T-helper 1 cell (primary cell): Measurements from ENCODE around the gene MAN2A1.
A peak's percentile ranks its signal among the peaks of the same experiment; 100 is the strongest.
"Not testable (repeated sequence)": the region's sequence is repeated elsewhere in the genome, so short reads cannot be mapped to it uniquely, and the experiment has no call there.

Source experiments
- DNase-seq, 5 donors: peaks; one replicate each; pipeline ENCODE4 v3.0.0-alpha.2; 2012 to 2020

MAN2A1 gene

DNA sequence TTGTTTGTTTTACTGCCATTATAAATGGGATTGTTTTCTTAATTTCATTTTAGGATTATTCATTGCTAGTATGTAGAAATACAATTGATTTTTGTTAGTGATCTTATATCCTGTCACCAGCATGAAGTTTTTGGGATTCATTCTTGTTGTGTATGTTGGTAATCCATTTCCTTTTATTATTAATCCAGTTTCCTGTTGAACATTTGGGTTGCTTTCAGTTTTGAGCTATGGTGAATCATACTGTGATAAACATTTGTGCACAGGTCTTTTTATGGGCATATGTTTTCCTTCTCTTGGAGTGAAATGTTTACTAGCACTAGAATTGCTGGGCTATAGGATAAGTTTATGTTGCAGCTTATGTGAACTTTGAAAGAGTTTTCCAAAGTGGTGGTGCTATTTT lies 69.6 kb downstream of the MAN2A1 start:
- peak in 1 of 5 donors; percentile 15 for DNase-seq

DNA sequence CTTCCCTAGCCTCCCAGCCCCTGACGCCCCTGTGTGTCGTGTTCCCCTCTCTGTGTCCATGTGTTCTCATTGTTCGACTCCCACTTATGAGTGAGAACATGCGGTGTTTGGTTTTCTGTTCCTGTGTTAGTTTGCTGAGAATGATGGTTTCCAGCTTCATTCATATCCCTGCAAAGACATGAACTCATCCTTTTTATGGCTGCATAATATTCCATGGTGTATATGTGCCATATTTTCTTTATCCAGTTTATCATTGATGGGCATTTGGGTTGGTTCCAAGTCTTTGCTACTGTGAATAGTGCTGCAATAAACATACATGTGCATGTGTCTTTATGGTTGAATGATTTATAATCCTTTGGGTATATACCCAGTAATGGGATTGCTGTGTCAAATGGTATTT lies 70.4 kb downstream of the MAN2A1 start:
- not testable (repeated sequence) for DNase-seq

DNA sequence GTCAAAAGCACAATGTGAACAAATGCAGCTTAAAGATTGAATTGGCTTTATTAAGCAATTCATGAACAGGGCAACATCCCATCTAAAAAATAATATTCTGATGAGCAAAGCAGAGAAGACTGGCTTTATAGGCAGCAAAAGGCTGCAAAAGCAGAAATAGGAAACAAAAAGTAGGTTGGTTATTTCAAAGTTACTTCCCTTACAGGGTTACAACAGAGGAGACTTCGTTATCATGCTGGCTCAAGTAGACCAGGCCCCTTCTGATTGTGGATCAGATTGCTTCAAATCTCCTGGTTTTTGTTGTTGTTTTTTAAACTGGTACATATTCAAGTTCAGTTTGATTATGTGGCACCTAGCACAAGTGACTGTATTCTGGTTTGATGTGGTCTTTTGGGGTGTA lies 73.1 kb downstream of the MAN2A1 start:
- DNase-seq: no peak

DNA sequence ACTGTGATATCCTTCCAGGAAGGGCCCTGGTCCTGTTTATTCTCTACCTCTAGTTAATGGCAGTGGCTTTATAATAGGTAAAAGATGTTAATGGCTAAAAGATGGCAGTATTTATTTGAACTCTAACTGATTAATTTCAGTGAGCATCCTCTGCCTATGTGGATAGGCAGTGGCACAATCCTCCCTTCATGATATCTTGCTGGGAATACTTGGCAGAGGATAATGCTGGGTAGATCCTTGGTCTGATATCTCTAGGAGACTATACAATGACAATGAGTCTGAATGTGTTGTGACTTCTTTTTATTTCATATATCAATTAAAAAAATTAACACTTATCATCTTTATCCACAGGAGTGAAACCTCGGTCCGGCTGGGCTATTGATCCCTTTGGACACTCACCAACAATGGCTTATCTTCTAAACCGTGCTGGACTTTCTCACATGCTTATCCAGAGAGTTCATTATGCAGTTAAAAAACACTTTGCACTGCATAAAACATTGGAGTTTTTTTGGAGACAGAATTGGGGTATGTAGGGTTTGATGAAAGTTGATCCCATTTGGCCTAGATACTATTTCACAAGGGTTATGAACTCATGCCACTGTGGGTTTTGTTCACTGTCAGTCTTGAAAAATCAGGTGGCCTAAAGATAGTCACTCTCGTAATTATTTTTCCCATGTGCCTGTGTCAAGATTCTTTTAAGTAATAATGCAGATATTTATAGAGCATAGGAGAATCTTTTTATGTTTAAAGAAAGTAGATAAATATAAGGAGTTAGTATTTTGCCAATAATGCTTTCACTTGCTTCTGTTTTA lies 77.7 kb downstream of the MAN2A1 start:
- DNase-seq: no peak

DNA sequence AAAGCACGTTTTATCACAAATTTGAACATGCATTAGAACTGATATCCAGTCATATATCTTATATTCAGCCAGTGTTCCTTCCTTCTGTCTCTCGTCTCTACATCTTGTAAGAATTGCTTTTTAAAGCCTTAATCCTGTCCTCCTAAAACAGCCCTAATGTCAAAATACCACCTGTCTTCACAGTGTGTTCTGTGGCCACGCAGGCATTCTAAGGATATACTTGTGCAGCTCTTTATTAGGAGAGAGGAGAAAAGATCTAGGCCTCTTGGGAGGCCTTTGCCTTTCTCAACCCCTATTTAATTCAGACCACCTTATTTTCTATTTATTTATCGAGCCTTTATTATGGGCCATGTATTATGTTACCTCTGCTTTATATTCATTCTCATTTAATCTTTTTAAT lies 78.3 kb downstream of the MAN2A1 start:
- no peak for DNase-seq

DNA sequence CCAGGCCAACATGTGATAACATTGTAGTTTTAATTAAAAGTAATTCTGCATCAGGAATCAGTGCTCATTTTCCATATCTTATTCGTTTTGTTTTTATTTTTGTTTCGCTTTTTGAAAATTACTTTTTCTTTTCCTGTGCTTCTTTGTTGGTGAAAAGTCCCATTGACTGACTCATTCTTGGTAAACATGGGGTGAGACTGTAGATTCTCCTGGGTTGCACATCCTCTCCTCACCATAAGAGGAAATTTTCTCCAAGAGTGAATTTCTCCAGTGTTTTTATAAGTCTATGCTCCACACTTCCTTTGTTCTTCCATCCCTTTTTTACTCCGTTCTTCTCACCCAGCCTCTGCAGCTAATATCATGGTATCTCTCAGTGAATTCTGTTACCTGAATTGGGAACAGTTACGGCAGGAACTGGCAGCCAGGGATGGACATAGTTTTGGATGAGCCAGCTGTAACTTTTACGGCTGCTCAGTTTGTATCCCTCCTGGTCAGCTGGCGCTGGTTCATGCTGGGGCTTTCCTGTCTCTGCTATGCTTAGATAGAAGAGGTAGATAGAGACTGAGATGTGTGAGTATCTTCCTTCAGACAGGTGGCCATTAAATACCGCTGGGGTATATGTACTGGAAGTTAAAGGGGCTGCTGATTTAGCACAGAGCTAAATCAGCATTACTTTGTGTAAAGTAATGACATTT lies 80.0 kb downstream of the MAN2A1 start:
- no peak for DNase-seq

DNA sequence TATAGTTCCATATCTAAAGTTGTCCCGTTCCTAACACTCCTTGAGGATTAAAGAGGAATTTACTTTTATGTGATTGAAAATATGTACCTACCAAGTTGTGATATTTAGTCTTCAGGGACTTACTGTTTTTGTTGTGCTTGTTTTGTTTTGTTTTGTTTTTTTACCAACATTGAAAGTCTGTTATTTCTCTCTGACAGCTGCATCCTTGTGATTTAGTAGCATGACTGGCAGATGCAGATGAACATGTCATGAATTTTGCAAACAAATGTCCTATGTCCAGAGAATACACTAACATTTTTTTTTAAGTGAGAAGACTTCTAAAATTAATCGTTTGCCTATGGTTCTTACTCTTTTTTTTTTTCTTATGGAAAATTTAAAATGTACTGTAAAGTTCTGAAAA lies 85.4 kb downstream of the MAN2A1 start:
- no peak for DNase-seq

DNA sequence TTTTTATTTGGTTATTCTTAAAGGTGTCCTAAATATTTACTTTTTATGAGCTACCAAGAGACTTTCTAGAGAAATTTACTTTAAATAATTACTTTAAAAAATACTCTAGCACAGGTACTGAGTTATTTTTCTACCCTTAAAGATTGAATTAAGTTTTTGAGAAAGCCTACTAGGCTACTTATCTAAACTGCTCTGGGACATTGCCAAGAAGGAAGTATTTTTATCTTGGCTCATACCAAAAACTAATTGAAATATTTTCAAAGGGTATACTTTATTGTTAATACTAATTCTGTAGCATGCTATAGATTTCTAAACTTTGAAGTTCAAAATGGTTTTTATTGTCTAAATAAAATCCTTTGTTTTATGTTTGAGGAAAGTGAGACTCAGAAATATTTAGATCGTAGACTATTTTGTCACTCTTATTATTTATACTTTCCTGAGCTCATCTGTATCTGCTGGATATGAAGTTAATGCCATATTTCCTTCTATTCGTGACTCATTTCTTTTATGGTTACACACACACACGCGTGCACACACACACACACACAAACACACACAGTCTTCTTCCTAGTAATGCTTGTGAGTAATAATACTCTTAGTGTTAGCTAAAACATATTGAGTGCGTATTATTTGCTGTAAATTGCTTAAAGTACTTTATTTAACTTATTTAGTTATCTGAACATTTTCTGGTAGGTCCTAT lies 89.5 kb downstream of the MAN2A1 start:
- DNase-seq: no peak

DNA sequence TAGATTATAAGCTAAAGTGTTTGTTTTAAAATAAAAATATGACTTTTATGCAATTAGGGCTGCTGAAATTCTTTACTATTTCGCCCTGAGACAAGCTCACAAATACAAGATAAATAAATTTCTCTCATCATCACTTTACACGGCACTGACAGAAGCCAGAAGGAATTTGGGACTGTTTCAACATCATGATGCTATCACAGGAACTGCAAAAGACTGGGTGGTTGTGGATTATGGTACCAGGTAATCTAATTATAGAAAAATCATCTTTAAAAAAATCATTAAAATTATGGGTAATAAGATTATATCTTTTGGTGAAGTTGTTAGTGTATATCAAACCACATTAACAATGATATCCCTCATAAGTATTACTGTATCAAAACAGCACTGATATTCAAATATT lies 95.0 kb downstream of the MAN2A1 start:
- no peak for DNase-seq

DNA sequence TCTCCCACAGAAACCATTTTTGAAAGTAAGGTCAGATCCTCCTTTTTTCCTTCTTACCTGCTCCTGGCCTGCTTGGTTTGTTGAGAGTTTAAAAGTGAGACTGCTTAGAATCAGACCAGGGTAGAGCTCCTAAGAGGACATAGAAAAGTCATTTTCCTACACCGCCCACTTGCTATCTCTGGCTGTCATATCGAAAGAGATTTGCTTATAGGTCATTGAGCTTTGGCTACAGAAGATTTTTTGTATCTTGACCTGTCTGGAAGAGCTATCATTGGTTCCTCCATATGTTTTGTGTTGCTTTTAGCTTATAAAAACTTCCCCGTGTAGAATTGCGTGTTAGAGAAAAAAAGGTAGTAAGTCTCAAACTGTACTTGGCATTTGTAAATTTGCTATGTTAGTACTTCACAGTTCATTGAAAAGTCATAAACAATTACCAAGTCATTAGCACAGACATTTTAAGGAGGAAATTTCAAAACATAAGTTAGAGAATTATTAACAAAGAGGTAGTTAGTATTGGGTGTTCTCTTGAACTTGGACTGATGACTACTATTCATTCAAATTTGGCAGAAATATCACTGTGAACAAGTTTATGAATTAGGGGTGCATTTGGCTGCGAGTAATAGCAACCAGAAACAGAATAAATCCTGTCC lies 96.6 kb downstream of the MAN2A1 start:
- DNase-seq: no peak

DNA sequence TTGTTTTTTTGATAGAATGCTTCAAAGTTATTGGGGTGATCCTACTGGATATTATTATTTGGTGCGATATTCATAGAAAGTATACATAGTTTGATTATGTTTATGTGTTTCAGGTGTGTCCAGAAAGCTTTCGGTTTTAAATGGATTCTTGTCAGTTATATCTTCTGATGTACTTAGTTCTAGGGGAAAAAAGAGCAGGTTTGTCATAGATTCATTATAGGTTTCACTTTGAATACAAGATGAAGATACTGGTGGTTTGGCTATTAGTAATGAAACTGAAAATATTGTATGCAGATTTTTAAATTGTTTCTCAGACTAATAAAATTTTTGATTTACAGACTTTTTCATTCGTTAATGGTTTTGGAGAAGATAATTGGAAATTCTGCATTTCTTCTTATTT lies 98.9 kb downstream of the MAN2A1 start:
- peak in 1 of 5 donors; percentile 44 for DNase-seq

DNA sequence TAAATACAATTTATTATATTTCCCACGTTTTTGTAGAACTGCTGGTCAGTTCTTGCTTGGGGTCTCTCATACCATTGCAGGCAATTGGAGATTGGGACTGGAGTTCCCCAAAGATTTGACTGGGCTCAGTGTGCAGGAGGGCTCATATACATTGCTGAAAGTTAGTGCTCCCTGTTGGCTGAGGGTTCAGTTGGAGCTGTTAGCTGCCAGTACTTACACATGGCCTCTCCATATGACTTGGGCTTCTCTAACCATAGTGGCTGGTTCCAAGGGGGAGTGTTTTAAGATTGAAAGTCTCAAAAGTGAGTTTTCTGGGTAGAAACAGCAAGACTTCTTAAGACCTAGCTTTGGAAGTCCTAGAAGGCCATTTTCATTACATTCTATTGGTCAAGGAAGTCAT lies 102.9 kb downstream of the MAN2A1 start:
- no peak for DNase-seq

DNA sequence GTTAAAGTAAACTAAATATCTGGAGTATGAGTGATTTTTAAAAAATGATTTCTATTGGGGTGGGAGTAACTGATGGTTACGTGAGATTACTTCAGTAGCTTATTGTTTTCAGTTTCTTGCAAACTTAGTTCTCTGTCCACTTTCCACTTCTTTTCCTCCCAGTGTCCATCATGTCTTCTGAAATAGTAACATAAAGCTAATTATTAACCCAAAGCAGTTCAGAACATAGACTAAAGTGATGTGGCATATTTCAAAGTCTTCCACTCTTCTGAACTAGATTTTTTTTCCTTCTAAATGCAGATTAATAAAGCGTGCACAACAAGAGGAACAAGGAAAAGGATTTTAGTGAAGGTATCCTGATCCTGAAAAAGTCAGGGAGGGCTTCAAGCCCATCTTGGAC lies 114.1 kb downstream of the MAN2A1 start:
- DNase-seq: no peak

DNA sequence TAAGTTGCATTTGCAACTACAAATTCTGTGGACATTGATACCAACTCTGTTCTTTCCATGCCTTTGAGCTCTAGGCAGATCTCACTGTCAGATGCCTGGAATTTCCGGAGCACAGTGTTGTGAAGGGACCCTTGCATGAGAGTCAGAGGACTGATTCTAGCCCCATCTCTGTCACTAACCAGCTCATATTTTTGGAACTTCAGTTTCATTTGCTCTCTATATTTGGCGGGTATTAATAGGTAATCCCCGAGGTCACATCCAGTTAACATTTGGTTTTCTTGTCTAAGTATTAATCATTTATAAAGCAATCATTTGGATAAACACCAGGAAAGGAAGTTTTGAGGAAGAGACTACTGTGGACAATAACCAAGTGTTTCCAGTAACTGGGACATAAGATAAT lies 115.7 kb downstream of the MAN2A1 start:
- DNase-seq: no peak

DNA sequence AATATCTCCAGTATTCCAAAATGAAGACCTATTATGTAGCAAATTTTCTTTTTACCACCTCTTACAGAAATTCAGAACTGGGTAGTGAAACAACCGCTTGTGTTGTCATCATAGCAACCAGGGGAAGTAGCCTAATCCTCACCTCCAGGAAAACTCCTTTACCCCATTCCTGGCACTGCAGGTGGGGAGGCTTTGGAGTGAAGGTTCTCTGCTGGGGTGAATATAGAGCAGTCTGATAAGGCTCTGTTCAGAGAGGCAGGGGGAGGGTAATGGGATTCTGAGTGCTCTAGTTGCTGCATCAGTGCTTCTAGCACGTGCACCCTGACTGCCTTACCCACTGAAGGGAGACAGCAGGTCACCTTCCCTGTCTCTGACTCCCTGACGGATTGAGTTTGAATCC lies 116.2 kb downstream of the MAN2A1 start:
- DNase-seq: no peak

DNA sequence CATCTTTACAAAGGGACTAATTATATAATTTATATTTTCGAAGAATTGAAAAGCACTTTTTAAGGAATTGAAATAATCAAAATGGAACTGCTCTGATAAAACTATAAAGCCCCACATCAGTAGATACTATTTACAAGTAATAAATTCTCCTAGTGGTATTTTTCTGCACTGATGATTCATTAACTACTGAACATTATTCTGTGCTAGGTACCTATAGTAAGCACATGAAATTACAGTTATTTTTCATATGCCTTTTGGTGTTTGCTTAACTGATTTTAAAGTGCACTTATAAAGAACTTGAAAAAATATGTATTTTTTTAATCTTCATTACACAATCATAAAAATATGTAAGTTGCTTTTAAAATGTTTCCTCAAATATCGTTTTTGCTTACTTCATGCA lies 123.0 kb downstream of the MAN2A1 start:
- no peak for DNase-seq

DNA sequence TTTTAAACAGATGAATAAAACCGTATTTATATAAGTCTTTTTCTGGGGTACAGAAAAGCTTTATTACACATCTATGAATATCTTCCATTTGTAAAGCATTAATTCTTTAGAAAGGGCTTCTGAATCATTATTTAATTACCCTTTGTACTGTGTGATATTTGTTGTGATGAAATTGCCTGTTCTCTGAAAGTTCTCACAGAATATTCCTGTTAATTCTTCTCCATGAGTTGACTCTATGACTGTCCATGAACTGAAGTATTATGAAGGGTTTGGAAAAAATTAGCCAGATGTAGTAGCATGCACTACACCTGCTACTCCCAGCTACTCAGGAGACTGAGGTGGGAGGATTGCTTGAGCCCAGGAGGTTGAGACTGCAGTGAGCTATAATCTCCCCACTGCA lies 127.0 kb downstream of the MAN2A1 start:
- DNase-seq: no peak

DNA sequence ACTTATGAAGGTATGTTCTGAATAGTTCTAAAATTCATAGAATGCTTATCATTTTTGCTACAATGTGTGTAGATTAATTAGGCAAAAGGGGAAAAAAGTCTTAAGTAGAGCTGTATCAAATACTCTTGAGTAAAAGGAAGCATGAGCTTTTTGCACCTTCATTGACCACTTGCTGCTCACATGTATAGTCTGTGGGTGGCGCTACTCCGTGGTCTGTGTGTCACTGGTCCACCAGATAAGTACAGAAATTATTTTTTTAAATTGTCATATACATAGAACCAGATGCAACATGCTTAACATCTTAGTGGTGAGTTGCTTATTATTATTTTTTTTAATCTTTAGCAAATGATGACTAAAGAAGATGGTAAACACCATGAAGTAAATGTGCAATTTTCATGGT lies 130.2 kb downstream of the MAN2A1 start:
- DNase-seq: no peak

DNA sequence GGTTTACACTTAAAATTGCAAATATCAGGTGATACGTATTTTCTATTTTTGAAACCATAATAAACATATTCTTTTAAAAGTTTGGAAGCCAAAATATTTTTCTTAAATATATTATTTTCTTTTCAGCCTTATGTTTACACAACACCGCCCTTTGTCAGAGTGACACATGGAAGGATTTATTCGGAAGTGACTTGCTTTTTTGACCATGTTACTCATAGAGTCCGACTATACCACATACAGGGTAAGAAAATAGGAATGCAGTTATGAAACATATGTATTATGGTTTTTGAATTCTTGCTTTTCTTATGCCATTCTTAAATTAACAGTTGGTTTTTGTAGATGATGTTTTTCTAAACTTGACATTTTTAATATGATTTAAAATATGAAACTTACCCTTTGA lies 133.9 kb downstream of the MAN2A1 start:
- DNase-seq: no peak

DNA sequence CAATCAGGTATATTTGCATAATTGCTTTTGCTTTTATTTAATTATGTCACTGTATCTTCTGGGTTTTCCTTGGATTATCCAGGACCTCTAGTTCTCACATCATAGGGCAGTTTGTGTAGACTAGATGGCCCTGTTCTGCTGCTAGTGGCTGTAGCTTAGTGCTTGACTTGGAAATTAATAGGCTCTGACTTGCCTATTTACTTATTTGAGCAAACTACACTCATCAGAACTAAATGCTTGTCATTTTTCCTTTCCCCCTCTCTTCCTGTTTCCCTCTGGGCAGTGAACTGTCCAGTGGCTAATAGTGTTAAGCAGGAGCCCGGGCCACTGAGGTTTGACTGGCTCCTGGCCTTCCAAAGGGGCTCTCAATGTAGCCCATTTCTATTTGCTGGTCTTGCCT lies 135.7 kb downstream of the MAN2A1 start:
- DNase-seq: no peak

DNA sequence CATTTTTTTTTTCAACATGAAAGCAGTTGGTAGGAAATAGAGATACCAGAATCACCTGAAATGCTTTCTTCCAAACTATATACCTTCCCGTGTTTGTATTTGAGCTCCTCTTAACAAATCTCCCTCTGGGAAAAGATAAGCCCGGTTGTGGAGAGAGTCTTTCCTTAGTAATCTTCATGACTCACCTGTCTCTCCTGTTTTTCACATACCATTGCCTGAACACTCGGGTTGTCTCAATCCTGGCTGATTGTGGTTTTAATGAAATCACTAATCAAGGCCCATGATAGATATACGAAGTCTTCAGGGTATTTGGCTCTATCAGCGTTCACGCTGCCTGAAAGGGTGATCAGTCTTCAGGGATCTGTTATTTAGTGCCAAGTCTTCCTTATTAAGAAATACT lies 136.7 kb downstream of the MAN2A1 start:
- DNase-seq: no peak

DNA sequence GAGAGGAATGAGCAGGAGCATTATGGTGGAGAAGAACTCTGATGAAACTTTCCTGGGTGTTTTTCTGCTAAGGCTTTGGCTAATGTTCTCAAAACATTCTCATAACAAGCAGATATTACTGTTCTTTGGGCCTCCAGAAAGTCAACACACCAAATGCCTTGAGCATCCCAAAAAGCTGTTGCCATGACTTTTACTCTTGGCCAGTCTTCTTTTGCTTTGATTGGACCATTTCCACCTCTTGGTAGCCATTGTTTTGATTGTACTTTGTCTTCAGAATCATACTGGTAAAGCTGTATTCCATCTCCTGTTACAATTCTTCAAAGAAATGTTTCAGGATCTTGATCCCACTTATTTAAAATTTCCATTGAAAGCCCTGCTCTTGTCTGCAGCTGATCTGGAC lies 139.6 kb downstream of the MAN2A1 start:
- DNase-seq: no peak

DNA sequence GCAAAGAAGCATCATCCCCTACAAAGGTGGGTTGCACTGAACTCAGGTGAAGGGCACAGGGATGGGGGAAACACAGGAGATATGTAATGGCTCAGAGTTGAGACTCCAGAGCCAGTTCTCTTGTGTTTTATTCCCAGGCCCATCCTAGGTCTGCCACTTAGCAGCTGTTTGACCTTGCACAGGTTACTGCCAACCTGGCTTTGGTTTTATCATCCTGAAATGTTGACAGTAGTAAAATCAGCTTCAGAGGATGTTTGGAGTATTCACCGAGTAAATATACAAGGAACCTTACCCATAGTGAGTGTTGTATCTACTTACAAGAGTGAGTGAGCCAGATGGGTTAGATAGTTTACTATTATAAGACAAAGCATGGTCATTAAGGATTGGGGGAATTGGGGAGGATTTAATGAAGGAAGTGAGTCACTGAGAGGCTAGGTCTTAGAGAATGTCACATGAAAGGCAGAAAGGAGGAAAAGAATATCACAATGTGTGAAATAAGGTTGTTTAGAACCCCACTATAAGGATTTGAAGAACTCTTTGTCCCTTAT lies 141.3 kb downstream of the MAN2A1 start:
- no peak for DNase-seq
